MM.1S (cell line): ENCODE data around the gene PRDM10.

ENCODE experiments used
- EZH2 ChIP-seq: fragments of 300-600 bp; sonication (generic); optimal IDR thresholded peaks from 2 replicates; pipeline ENCODE3; 2017; ENCODE audit warnings: low read depth, mild to moderate bottlenecking, antibody characterized with exemption, low read length, mixed read lengths
- TF ChIP-seq, protein P1 (sequence below): fragments of 300-600 bp; sonication (generic); IDR thresholded peaks from 2 replicates; pipeline ENCODE4 v1.5.1; 2016; ENCODE audit warnings: antibody characterized with exemption, low read length, mixed read lengths

DNA sequence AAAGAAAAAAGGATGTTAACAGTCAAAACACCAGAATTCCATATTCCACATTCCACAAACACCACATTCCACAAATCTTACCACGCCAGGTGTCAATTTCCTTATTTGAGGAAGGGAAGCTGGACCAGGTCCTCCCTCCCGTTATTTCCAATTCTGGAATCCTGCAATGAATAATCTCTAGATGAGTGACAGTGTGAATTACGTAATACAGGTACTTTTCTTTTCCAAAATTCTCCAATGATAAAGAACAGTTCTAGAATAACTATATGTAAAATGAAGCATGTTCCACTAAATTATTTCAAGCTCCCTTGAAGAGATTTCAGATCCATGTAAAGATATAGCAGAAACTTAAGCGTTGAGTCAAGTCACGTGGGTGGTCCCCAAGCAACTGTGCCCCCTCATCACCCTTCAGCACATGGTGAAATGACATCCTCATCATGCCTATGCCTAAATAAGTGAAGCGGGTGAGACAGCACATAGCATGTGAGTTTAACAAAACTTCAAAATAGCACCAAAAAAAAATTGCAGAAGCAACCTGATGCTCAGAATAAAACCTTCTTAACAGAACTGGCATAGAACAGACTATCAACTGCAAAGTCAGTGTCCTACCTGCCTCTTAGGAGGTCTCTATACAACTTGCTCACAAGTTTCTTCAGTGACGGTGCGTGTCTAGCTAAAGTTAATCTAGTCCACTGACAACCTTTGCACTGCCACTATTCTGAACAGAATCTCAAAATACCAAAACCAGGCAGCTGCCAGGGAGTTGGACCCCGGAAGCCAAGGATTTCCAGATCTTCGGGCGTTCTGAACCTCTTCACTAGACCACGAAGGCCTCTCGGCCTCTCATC lies 108.1 kb downstream of the PRDM10 start:
- TF ChIP-seq, protein P1, sequence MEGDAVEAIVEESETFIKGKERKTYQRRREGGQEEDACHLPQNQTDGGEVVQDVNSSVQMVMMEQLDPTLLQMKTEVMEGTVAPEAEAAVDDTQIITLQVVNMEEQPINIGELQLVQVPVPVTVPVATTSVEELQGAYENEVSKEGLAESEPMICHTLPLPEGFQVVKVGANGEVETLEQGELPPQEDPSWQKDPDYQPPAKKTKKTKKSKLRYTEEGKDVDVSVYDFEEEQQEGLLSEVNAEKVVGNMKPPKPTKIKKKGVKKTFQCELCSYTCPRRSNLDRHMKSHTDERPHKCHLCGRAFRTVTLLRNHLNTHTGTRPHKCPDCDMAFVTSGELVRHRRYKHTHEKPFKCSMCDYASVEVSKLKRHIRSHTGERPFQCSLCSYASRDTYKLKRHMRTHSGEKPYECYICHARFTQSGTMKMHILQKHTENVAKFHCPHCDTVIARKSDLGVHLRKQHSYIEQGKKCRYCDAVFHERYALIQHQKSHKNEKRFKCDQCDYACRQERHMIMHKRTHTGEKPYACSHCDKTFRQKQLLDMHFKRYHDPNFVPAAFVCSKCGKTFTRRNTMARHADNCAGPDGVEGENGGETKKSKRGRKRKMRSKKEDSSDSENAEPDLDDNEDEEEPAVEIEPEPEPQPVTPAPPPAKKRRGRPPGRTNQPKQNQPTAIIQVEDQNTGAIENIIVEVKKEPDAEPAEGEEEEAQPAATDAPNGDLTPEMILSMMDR, result no peak
- no peak for TF ChIP-seq EZH2
